PC-3 (cell line): ENCODE data around the gene ERICH2. TPM values are rescaled to one million over a fixed set of nuclear protein-coding genes. Genes with fewer than 3 reads are reported as not detected.

Experiments used
- ATAC-seq: fragments of 200-7000 bp; cut with Tn5 transposase; 2 replicates; pipeline ENCODE4 v1.9.1; 2020; ENCODE audit warnings: mild to moderate bottlenecking, moderate library complexity
- BruUV-seq: library from RNA; stranded (reverse); fragments of 400-500 nt; replicated peaks from 2 replicates; lab custom pipeline; 2021; lab: Mats Ljungman, UMichigan
- CTCF ChIA-PET: fragments of 300-600 bp; sonication (Branson Sonifier 250); formaldehyde crosslinking; loops from one replicate; lab custom pipeline; 2022; ENCODE audit warnings: antibody characterized with exemption; lab: Charles Lee
- POLR2A ChIA-PET: fragments of 300-600 bp; sonication (Branson Sonifier 250); formaldehyde crosslinking; loops from one replicate; lab custom pipeline; 2022; ENCODE audit warnings: antibody characterized with exemption; ENCODE audit not compliant: unreplicated experiment; lab: Charles Lee
- DNase-seq: peaks from one replicate; pipeline ENCODE4 v3.0.0-alpha.2; 2015
- H2AFZ ChIP-seq: fragments of 300-600 bp; sonication (generic); 2 replicates; pipeline ENCODE4 v1.6.0; 2016; ENCODE audit warnings: antibody characterized with exemption, low read length
- H3F3A ChIP-seq: fragments of 300-600 bp; sonication (generic); one replicate; pipeline ENCODE4 v1.6.0; 2017; ENCODE audit warnings: antibody characterized with exemption, low read length, control low read depth, mild to moderate bottlenecking; ENCODE audit not compliant: unreplicated experiment
- H3K27ac ChIP-seq: fragments of 300-600 bp; sonication (generic); 2 replicates; pipeline ENCODE4 v1.5.1; 2016; ENCODE audit warnings: mild to moderate bottlenecking, low read length
- H3K27me3 ChIP-seq: fragments of 300-600 bp; sonication (generic); 2 replicates; pipeline ENCODE4 v1.6.1; 2016; ENCODE audit warnings: low read length, mixed read lengths
- H3K36me3 ChIP-seq: fragments of 300-600 bp; sonication (generic); 2 replicates; pipeline ENCODE4 v1.6.1; 2016; ENCODE audit warnings: low read depth, mixed run types, low read length, mixed read lengths
- H3K4me1 ChIP-seq: fragments of 300-600 bp; sonication (generic); 2 replicates; pipeline ENCODE4 v1.5.1; 2016; ENCODE audit warnings: low read length; ENCODE audit not compliant: insufficient read depth
- H3K4me2 ChIP-seq: fragments of 300-600 bp; sonication (generic); 2 replicates; pipeline ENCODE4 v1.6.0; 2016; ENCODE audit warnings: low read length
- H3K4me3 ChIP-seq: fragments of 300-600 bp; sonication (generic); 2 replicates; pipeline ENCODE4 v1.5.1; 2016; ENCODE audit warnings: mild to moderate bottlenecking, low read length, mixed read lengths
- H3K79me2 ChIP-seq: fragments of 300-600 bp; sonication (generic); 2 replicates; pipeline ENCODE4 v1.6.1; 2017; ENCODE audit warnings: low read length, mixed read lengths
- H3K9ac ChIP-seq: fragments of 300-600 bp; sonication (generic); 2 replicates; pipeline ENCODE4 v1.6.0; 2016; ENCODE audit warnings: mild to moderate bottlenecking, low read length
- H3K9me2 ChIP-seq: fragments of 300-600 bp; sonication (generic); replicated peaks from 2 replicates; pipeline ENCODE4 v1.6.1; 2016; ENCODE audit warnings: mixed run types, low read length, mixed read lengths
- H3K9me3 ChIP-seq: fragments of 300-600 bp; sonication (generic); 2 replicates; pipeline ENCODE4 v1.6.1; 2016; ENCODE audit warnings: low read length, mixed read lengths
- H4K20me1 ChIP-seq: fragments of 300-600 bp; sonication (generic); 2 replicates; pipeline ENCODE4 v1.6.1; 2016; ENCODE audit warnings: low read length, mixed read lengths
- EZH2 ChIP-seq: fragments of 300-600 bp; sonication (generic); IDR thresholded peaks from one replicate; pipeline ENCODE4 v1.6.1; 2017; ENCODE audit warnings: antibody characterized with exemption, mild to moderate bottlenecking, low read length; ENCODE audit not compliant: unreplicated experiment
- EZH2phosphoT487 ChIP-seq: fragments of 300-600 bp; sonication (generic); IDR thresholded peaks from 2 replicates; pipeline ENCODE4 v1.6.1; 2018; ENCODE audit warnings: mild to moderate bottlenecking, antibody characterized with exemption, low read length, borderline replicate concordance
- intact Hi-C: fragments of 100-400 bp; cut with micrococcal nuclease; formaldehyde crosslinking; loops from 2 replicates; pipeline ENCODE4 v1.9.0; 2023
- total RNA-seq: library from RNA; depleted of rRNA; stranded (reverse); fragments of >200 nt; gene quantifications from 2 replicates; pipeline ENCODE4 v1.2.3, GENCODE V29; 2014
- TF ChIP-seq, protein P1 (sequence below): fragments of 300-600 bp; sonication (generic); conservative IDR thresholded peaks from 2 replicates; pipeline ENCODE4 v1.5.1; 2017; ENCODE audit warnings: antibody characterized with exemption, low read depth, mild to moderate bottlenecking, low read length

The ERICH2 gene
- total RNA-seq, 1 experiment from 2014 or later = 1.9 TPM

DNA sequence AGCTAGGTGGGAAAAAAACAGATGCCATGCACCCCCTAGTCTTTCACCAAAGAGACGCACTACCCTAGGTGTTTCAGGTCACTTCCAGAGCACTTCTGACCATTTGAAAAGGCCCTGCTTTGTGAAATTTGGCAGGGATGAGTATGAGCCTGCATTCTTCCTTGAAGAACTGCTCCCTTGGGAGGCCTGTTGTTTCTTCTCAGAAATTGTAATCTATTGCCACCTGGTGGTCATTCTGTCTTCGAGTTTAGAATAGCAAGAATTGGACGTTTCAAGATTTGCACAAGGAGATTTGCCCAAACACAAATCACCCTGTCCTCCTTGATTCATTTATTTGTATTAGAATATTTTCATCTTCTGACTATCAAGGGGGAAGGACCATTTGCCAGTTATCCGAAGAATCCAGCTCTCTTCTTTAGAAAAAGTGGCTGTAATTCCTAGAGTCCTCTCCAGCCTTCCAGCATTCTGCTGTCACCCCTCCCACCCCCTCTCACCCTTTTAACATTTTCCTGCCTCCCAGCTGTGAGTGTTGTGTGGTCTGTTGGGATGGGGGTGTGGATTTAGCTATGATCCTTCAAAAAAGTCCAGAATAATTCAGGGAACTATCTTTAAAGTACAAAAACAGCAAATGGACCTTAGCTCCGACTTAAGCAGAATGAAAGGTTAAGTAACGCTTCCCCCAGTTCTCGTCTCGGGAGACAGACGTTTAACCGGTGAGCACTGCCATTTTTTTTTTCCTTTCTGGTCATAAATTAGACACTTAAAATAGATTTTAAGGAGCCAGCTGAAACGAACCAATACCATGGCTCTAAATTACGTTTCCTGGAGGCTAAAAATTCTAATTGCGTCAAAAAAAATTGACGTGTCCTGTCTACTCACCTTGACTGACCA lies 42.8 kb downstream of the ERICH2 start:
- no peaks in the 10 kb centered on the region for H3K9me3 ChIP-seq
- intact Hi-C loops = loop anchor here (1.0 to 5.0 kb wide), 6 partner anchors 74 to 576 kb away; no protein-coding TSS in a partner anchor
- no peak overlapping the region for H3K9ac ChIP-seq
- TF ChIP-seq EZH2 (no peak), EZH2phosphoT487 (no peak)
- TF ChIP-seq, protein P1, sequence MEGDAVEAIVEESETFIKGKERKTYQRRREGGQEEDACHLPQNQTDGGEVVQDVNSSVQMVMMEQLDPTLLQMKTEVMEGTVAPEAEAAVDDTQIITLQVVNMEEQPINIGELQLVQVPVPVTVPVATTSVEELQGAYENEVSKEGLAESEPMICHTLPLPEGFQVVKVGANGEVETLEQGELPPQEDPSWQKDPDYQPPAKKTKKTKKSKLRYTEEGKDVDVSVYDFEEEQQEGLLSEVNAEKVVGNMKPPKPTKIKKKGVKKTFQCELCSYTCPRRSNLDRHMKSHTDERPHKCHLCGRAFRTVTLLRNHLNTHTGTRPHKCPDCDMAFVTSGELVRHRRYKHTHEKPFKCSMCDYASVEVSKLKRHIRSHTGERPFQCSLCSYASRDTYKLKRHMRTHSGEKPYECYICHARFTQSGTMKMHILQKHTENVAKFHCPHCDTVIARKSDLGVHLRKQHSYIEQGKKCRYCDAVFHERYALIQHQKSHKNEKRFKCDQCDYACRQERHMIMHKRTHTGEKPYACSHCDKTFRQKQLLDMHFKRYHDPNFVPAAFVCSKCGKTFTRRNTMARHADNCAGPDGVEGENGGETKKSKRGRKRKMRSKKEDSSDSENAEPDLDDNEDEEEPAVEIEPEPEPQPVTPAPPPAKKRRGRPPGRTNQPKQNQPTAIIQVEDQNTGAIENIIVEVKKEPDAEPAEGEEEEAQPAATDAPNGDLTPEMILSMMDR = peak; percentile 87
- peak overlapping the region; percentile 9; the same call in 1 of the 2 replicates for H2AFZ ChIP-seq
- no peaks in the 10 kb centered on the region for H3K27me3 ChIP-seq
- no TSS peak for BruUV-seq
- H3K4me3 ChIP-seq = peak overlapping the region; percentile 32; the same call in 1 of the 2 replicates
- no peaks in the 10 kb centered on the region for H3K36me3 ChIP-seq
- peak overlapping the region; percentile 45 for H3K4me2 ChIP-seq
- ATAC-seq (peak; percentile 9; the same call in 1 of the 2 replicates), DNase-seq (peak; percentile 94)
- no peaks in the 10 kb centered on the region for H3F3A ChIP-seq
- ChIA-PET POLR2A (no interaction called here), CTCF (interaction anchor here (0.6 to 0.7 kb wide), 2 partner anchors 73 to 817 kb away, joined by 3 to 4 read pairs; no protein-coding TSS in a partner anchor)
- H3K4me1 ChIP-seq = peaks cover 9% of the 10 kb centered on the region; the same call in 1 of the 2 replicates
- no peaks in the 10 kb centered on the region for H3K9me2 ChIP-seq
- H3K27ac ChIP-seq = no peak overlapping the region
- H3K79me2 ChIP-seq = no peaks in the 10 kb centered on the region
- no peaks in the 10 kb centered on the region for H4K20me1 ChIP-seq

DNA sequence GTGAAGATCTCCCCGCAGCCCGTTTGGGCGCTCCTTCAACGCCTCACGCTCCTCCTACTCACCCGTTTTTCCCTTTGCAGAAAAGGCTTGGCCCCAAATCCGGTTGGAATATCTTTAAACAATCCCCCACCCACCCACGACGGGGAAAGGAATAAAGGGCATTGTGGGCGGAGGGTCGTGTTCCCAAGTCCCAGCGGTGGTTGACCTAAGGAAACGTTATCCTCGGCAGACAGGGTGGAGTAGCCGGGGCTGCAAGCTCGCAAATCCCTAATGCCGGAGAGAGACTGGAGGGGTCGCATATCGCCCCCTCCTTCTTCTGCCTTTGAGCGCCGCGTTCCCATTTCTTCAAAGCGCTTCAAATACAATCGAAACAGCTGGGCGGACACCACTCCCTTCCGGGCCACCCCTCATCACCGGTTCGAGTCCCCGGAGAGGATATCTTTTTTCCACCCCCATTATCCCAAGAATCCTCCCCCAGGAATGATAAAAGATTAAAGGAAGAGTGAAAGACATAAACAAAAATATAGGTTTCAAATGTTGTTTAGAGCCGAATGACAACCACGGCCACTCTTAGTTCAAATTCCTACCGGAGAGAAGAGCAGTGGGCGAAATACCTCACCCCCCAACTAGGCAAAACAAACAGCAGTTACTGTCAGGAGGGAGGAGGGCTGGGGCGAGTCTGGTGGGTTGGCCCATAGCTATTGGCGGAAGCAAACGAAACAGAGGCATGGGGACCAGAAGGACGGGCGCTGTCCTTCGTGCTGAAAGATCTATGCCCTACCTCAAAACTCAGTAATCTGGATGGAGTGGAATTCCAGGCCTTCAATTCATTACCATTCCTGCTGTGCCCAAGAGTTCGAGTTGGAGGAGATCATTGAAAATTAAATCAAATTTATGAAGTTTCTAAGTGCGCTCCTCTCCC lies 43.7 kb downstream of the ERICH2 start:
- ChIA-PET CTCF (interaction anchor here (0.6 to 0.7 kb wide), 2 partner anchors 74 to 818 kb away, joined by 3 to 4 read pairs; no protein-coding TSS in a partner anchor), POLR2A (no interaction called here)
- Histone ChIP-seq H4K20me1 (no peaks in the 10 kb centered on the region), H3K27ac (no peak overlapping the region), H3K9me3 (no peaks in the 10 kb centered on the region), H3K36me3 (no peaks in the 10 kb centered on the region), H3K9me2 (no peaks in the 10 kb centered on the region), H2AFZ (peak overlapping the region; percentile 9; the same call in 1 of the 2 replicates), H3K4me1 (peaks cover 13% of the 10 kb centered on the region; the same call in 1 of the 2 replicates), H3K4me3 (peak overlapping the region; percentile 32; the same call in 1 of the 2 replicates), H3K27me3 (no peaks in the 10 kb centered on the region), H3K79me2 (no peaks in the 10 kb centered on the region), H3K4me2 (peak overlapping the region; percentile 45), H3K9ac (no peak overlapping the region), H3F3A (no peaks in the 10 kb centered on the region)
- TF ChIP-seq EZH2phosphoT487 (no peak), EZH2 (no peak)
- TF ChIP-seq, protein P1 = no peak
- BruUV-seq = no TSS peak
- peak; percentile 63 for DNase-seq
- intact Hi-C loops = loop anchor here (2.0 to 5.0 kb wide), 3 partner anchors 317 to 577 kb away; no protein-coding TSS in a partner anchor
- ATAC-seq = no peak
